Parathyroid adenoma (tissue), 2 donors: ENCODE results near the gene URI1.

ENCODE experiments used
- H2AFZ ChIP-seq: fragments of 300-600 bp; sonication (generic); one replicate; pipeline ENCODE4 v1.7.0; 2017; ENCODE audit warnings: antibody characterized with exemption, mild to moderate bottlenecking
- H3K27ac ChIP-seq: fragments of 300-600 bp; sonication (generic); one replicate; pipeline ENCODE4 v1.7.0; 2017
- H3K27me3 ChIP-seq: fragments of 300-600 bp; sonication (generic); one replicate; pipeline ENCODE4 v1.7.0; 2017; ENCODE audit warnings: low read length; ENCODE audit not compliant: control insufficient read depth, insufficient read depth
- H3K36me3 ChIP-seq: fragments of 300-600 bp; sonication (generic); one replicate; pipeline ENCODE4 v1.7.0; 2017; ENCODE audit warnings: low read length; ENCODE audit not compliant: control insufficient read depth, insufficient read depth
- H3K4me1 ChIP-seq: fragments of 300-600 bp; sonication (generic); one replicate; pipeline ENCODE4 v1.7.0; 2017; ENCODE audit warnings: control low read depth
- H3K4me2 ChIP-seq: fragments of 300-600 bp; sonication (generic); one replicate; pipeline ENCODE4 v1.7.0; 2017; ENCODE audit warnings: low read length
- H3K4me3 ChIP-seq: fragments of 300-600 bp; sonication (generic); one replicate; pipeline ENCODE4 v1.7.0; 2017; ENCODE audit warnings: low read depth, low read length
- H3K79me2 ChIP-seq: fragments of 300-600 bp; sonication (generic); one replicate; pipeline ENCODE4 v1.7.0; 2017; ENCODE audit warnings: control low read depth
- H3K9ac ChIP-seq: fragments of 300-600 bp; sonication (generic); one replicate; pipeline ENCODE4 v1.7.0; 2017; ENCODE audit warnings: mild to moderate bottlenecking
- H3K9me3 ChIP-seq: fragments of 300-600 bp; sonication (generic); one replicate; pipeline ENCODE4 v1.7.0; 2017; ENCODE audit warnings: low read length; ENCODE audit not compliant: control insufficient read depth
- TF ChIP-seq, protein P1 (sequence below): fragments of 300-600 bp; sonication (generic); IDR thresholded peaks from one replicate; pipeline ENCODE4 v1.7.0; 2017; ENCODE audit warnings: antibody characterized with exemption, mild to moderate bottlenecking
- donor health status: primary hyperparathyroidism.

The URI1 gene

DNA sequence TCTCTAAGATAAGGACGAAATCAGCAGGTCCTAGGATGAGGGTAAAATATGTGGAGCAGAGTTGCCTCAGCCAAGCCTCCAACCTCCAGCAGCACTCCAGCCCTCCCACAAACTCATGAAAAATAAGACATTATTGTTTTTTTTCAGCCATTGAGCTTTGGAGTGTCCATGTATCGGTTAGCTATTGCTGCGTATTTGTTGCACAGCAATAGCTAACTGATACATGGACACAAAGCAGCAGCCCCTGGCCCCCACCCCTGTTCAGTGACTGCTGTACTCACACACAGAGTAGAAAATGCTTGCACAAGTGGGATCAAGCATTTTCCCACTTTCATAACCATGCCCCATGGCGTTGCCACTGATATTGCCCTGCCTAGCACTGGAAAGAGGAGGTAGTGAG is 19.1 kb upstream of the URI1 start:
- TF ChIP-seq, protein P1, sequence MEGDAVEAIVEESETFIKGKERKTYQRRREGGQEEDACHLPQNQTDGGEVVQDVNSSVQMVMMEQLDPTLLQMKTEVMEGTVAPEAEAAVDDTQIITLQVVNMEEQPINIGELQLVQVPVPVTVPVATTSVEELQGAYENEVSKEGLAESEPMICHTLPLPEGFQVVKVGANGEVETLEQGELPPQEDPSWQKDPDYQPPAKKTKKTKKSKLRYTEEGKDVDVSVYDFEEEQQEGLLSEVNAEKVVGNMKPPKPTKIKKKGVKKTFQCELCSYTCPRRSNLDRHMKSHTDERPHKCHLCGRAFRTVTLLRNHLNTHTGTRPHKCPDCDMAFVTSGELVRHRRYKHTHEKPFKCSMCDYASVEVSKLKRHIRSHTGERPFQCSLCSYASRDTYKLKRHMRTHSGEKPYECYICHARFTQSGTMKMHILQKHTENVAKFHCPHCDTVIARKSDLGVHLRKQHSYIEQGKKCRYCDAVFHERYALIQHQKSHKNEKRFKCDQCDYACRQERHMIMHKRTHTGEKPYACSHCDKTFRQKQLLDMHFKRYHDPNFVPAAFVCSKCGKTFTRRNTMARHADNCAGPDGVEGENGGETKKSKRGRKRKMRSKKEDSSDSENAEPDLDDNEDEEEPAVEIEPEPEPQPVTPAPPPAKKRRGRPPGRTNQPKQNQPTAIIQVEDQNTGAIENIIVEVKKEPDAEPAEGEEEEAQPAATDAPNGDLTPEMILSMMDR = no peak

DNA sequence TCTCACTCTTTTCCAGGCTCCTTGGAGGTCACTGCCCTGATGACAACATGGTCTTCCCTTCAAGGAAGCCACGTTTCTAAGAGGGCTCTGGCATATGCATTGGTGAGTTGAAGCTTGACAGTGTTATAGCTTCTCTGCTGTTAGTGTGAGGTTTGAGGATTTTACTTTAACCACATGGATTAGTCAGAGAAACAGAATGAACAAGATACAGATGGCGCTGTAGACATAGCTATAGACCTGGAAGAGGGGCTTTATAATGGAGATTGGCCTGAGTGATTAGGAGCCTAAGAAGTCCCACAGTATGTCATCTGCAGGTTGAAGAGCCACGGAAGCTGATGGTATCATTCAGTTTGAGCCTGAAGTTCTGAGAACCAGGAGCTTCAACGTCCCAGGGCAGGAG is 18.4 kb upstream of the URI1 start:
- Histone ChIP-seq H3K79me2 (no peaks in the 10 kb centered on the region), H3K27me3 (no peaks in the 10 kb centered on the region), H2AFZ (no peak overlapping the region), H3K4me3 (no peak overlapping the region), H3K9ac (no peak overlapping the region), H3K4me1 (no peaks in the 10 kb centered on the region), H3K4me2 (no peak overlapping the region), H3K9me3 (no peaks in the 10 kb centered on the region), H3K36me3 (no peaks in the 10 kb centered on the region), H3K27ac (no peak overlapping the region)
- TF ChIP-seq, protein P1 = no peak

More for the DNA sequence above, 19.1 kb upstream of the URI1 start:
- Histone ChIP-seq H3K27ac (no peak overlapping the region), H3K4me1 (no peaks in the 10 kb centered on the region), H3K36me3 (no peaks in the 10 kb centered on the region), H3K27me3 (no peaks in the 10 kb centered on the region), H3K4me3 (no peak overlapping the region), H3K9ac (no peak overlapping the region), H3K9me3 (no peaks in the 10 kb centered on the region), H2AFZ (no peak overlapping the region), H3K79me2 (no peaks in the 10 kb centered on the region), H3K4me2 (no peak overlapping the region)

DNA sequence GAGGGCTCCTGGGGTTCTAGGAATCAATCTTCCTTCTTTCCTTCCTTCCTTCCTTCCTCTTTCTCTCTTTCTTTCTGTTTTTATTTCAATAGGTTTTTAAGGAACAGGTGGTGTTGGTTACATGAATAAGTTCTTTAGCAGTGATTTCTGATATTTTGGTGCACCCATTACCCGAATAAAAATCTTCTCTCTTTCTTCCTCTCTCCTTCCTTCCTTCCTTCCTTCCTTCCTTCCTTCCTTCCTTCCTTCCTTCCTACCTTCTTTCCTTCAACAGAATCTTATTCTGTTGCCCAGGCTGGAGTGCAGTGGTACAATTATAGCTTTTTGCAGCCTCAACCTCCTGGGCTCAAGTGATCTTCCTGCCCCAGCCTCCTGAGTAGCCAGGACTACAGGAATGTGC is 16.0 kb upstream of the URI1 start:
- Histone ChIP-seq H3K4me3 (no peak overlapping the region), H3K9me3 (no peaks in the 10 kb centered on the region)
- TF ChIP-seq, protein P1 = no peak

DNA sequence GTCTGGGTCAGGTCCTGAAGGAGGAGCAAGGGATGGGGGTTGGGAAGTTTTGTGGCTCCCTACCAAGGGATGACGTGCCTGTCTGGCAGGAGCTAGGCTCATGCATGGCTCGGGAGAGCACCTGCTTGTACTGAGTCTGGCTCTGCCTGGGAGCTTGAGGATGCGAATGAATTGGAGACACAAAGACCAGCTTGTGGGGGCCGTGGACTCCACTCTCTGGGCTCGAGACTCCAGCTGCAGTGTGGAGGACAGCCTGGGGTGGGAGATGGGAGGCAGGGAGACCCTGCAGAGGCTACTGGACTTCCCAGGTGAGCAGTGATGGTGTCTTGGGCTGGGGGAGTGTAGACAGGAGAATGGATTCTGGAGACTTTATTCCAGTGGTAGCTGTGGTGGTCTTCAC is 15.2 kb upstream of the URI1 start:
- no peaks in the 10 kb centered on the region for H3K27me3 ChIP-seq
- no peak overlapping the region for H3K4me3 ChIP-seq
- H2AFZ ChIP-seq = no peak overlapping the region
- H3K79me2 ChIP-seq = no peaks in the 10 kb centered on the region
- H3K4me1 ChIP-seq = no peaks in the 10 kb centered on the region
- no peak overlapping the region for H3K27ac ChIP-seq
- TF ChIP-seq, protein P1 = no peak
- no peaks in the 10 kb centered on the region for H3K9me3 ChIP-seq
- H3K4me2 ChIP-seq = no peak overlapping the region
- no peak overlapping the region for H3K9ac ChIP-seq
- no peaks in the 10 kb centered on the region for H3K36me3 ChIP-seq

More for the DNA sequence above, 16.0 kb upstream of the URI1 start:
- Histone ChIP-seq H3K9ac (no peak overlapping the region), H3K36me3 (no peaks in the 10 kb centered on the region), H3K4me1 (no peaks in the 10 kb centered on the region), H3K79me2 (no peaks in the 10 kb centered on the region), H3K27me3 (no peaks in the 10 kb centered on the region), H3K27ac (no peak overlapping the region), H2AFZ (no peak overlapping the region), H3K4me2 (no peak overlapping the region)

DNA sequence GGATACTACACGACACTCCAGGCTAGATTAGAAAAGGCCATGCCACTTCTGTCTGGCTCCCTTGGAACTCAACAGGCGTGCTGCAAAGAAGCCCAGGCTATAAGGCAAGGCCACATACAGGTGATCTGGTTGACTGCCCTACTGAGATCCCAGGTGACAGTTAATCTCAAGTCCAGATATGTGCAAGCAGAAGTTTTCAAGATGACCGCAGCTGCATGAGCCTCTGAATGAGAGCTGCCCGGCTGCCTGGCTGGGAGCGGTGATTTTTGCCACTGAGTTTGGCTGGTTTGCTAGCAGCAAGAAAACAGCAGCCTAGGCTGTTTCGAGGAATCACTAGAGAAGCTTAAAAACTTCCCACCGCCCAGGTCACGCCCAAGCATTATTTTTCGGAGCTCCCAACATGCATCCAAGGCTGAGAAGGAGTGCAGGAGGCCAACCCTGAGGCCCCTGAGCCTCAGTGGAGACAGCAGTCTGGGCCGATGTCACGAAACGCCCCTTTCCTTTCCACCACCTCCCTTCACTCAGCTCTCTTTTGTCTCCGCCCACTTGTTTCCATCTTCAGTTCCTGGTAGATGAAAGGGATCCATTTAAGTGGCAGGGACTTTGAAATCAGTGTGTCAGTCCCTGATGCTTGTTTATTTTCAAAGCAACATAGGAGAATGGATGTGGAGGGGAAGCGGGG is 14.0 kb upstream of the URI1 start:
- Histone ChIP-seq H2AFZ (no peak overlapping the region), H3K4me1 (no peaks in the 10 kb centered on the region), H3K27me3 (no peaks in the 10 kb centered on the region), H3K36me3 (no peaks in the 10 kb centered on the region), H3K27ac (no peak overlapping the region), H3K9ac (no peak overlapping the region), H3K4me2 (no peak overlapping the region), H3K79me2 (no peaks in the 10 kb centered on the region), H3K4me3 (no peak overlapping the region), H3K9me3 (no peaks in the 10 kb centered on the region)
- TF ChIP-seq, protein P1 = no peak
